Iris pigment epithelial cell (primary cell): ENCODE measurements around the gene TP53AIP1.
"Not testable (repeated sequence)": the region's sequence is repeated elsewhere in the genome, so short reads cannot be mapped to it uniquely, and the experiment has no call there.

Experiments
- DNase-seq: peaks from one replicate; pipeline ENCODE4 v3.0.0-alpha.2; 2011; ENCODE audit warnings: low read depth

TP53AIP1 gene

GRCh38 chr11:128925250-128925600 lies 17.4 kb downstream of the TP53AIP1 start:
- DNase-seq: no peak

DNA sequence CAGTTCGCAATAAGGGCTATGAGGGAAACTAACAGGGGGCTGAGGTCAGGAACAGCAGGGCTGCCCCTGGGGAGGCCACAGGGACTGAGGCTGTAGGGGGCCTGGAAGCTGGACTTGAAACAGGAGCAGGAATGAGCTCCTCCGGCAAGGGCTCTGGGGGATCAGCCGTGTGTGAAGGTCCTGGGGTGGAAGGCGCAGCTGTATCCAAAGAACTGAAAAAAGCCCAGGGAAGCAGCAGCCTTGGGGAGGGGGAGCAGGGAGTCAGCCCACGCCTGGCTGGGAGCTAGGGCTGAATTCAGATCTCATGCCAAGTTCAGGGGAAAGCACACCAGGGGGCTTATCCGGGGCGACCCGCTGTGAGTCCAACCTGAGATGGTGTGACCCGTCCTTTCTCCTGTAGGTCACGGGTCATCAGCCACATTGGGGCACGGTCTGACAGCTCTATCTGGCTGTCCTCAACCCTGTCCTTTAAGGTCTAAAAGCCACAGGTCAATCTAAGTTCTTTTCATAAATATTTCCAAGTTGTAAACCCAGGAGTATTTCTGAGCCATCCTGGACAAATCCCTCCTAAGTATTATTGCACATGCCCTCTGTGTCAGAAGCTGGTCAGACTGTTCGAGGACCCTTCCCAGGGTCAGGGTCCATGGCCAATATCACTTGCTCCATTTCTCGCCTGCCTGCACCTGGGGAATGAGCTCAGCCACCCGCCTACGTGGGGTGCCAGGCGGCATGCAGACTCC lies 18.0 kb downstream of the TP53AIP1 start:
- no peak for DNase-seq

DNA sequence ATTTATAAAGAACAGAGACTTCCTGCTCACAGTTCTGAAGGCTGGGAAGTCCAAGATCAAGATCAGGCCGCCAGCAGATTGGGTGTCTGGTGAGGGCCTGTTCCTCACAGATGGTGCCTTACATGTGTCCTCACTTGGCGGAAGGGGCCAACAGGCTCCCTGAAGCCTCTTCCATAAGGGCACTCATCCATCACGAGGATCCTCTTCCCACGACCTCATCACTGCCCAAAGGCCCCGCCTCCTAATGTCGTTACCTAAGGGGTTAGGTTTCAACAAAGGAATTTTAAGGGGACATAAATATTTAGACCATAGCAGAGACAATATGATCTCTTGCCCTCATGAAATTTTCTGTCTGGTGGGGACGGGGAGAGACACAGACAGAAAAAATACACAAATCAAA lies 18.6 kb downstream of the TP53AIP1 start:
- DNase-seq: no peak

DNA sequence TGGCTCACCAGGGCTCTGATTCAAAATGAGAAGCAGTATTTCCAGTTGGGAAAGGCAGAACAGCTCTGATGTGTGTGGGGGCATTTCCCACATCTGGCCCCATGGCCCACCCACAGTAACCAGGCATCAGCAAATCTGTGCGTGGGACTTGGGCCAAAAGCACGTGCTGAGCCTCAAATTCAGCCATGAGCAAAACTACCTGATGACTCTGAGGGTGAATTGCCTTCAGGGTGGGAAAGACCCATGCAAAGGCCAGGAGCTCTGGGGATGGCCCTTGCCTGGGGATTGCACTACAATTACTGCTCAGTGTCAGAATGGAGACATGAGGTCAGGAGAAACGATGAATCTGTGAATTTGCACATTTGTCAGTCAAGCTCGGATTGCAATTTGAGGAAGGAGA lies 20.9 kb downstream of the TP53AIP1 start:
- no peak for DNase-seq

DNA sequence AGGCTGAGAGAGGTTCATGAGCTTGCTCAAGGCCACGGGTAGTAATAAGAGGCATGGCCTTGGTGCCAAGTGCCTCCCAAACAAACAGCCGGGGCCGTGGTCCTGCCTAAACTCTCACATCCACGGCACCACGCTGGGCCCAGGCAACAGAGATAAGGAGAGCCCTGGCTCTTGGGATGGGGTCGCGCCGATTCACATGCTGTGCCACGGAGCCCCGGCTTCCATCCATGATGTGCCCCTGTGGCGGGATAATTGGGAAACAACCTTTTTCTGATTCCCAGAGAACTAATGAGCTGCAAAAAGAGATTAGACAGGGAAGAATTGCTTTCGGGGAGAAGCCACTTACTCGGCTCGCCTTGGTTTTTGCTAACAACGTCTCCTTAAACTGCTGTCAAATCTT lies 22.0 kb downstream of the TP53AIP1 start:
- DNase-seq: no peak

- not testable (repeated sequence) for DNase-seq
Observed at GRCh38 chr11:128919635-128920034, 23.0 kb downstream of the TP53AIP1 start.

GRCh38 chr11:128919216-128919615 lies 23.5 kb downstream of the TP53AIP1 start:
- no peak for DNase-seq

- DNase-seq: no peak
Observed at GRCh38 chr11:128917144-128917724, 25.4 kb downstream of the TP53AIP1 start.

DNA sequence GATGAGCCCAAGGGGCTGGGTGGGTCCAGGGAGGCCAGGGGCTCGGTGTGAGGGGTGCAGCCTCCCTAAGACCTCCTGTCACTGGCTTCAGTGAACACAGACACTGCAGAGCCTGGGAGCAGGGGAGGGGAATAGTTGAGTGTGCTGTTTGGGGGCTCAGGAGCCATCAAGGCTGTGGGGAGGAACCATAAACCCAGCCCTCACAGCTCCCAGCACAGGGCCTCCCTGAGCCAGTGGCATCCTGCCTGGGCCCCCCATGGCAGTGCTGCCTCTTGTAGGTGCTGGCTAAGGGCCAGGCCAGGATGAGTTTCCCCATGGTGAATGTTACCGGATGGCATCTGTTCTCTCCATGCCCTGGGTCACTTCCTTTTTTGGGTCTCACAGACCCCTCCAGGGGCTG lies 26.0 kb downstream of the TP53AIP1 start:
- DNase-seq: no peak

DNA sequence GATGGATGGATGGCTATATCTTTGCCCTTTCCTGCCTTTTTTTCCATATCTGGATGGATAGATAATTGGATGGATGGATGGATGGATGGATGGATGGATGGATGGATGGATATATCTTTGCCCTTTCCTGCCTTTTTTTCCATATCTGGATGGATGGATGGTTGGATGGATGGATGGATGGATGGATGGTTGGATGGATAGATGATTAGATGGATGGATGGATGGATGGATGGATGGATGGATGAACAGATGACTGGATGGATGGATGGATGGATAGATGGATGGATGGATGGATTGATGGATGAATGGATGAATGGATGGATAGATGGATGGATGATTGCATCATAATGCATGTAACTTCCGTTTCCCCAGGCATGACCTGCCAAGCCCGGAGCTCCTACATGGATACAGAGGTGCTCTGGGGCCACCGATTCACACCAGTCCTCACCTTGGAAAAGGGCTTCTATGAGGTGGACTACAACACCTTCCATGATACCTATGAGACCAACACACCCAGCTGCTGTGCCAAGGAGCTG lies 26.6 kb downstream of the TP53AIP1 start:
- DNase-seq: no peak

- no peak for DNase-seq
Observed at GRCh38 chr11:128915149-128915521, 27.5 kb downstream of the TP53AIP1 start.

- no peak for DNase-seq
Observed at GRCh38 chr11:128914216-128915148, 28.2 kb downstream of the TP53AIP1 start.

DNA sequence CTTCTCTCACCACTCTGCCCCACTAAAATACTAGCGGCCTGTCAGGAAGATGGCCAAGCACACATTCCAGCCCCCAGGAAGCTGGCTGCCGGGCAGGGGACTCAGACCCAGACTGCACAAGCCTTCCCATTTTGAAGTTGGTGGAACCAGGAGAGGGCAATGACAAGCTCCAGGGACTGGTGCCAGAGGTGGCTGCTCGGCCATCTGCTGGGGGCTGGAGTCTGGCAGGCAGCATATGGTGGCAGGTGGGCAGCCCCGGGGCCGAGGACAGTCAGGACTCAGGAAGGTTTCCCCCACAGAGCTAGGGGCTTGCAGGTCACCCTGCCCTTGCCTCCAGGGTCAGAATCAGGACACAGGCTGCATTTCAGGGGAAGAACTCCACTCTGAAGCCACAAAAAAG lies 28.9 kb downstream of the TP53AIP1 start:
- DNase-seq: no peak

DNA sequence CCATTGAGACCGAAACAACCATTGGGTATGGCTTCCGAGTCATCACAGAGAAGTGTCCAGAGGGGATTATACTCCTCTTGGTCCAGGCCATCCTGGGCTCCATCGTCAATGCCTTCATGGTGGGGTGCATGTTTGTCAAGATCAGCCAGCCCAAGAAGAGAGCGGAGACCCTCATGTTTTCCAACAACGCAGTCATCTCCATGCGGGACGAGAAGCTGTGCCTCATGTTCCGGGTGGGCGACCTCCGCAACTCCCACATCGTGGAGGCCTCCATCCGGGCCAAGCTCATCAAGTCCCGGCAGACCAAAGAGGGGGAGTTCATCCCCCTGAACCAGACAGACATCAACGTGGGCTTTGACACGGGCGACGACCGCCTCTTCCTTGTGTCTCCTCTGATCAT lies 31.0 kb downstream of the TP53AIP1 start:
- DNase-seq: no peak

DNA sequence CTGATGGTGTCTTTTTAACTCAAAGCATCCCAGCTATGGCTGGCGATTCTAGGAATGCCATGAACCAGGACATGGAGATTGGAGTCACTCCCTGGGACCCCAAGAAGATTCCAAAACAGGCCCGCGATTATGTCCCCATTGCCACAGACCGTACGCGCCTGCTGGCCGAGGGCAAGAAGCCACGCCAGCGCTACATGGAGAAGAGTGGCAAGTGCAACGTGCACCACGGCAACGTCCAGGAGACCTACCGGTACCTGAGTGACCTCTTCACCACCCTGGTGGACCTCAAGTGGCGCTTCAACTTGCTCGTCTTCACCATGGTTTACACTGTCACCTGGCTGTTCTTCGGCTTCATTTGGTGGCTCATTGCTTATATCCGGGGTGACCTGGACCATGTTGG lies 31.4 kb downstream of the TP53AIP1 start:
- DNase-seq: no peak

GRCh38 chr11:128910576-128910975 lies 32.1 kb downstream of the TP53AIP1 start:
- no peak for DNase-seq

DNA sequence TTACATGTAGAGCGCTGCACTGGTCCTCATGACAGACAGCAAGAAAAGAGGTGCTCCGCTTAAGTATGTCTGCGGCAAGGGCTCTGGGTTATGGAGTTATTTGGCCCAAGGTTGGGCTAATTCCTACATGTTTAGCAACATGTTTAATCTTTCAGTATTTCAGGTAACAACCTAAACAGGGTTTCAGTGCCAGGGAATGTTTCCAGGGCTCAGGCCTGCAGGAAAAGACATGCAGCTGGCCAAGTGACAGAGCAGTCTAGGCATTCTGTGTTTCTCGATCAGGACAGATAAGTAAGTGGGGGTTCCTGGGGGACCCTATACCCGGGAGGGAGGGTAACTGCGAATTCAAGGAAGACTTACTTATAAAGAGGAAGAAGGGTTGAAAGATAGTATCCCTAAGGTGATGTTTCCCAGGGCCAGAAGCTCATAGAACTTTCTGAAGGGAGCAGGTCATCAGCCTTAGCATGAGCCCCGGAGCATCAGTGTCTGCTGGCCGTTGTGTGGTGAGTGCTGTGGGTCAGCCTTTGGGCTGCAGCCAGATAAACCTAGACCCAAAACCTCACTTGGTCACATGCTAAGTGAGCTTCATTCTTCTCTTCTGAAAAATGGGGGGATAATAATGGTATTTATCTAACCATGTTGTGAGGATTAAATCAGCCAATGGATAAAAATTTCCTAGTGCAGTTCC lies 33.1 kb downstream of the TP53AIP1 start:
- no peak for DNase-seq

DNA sequence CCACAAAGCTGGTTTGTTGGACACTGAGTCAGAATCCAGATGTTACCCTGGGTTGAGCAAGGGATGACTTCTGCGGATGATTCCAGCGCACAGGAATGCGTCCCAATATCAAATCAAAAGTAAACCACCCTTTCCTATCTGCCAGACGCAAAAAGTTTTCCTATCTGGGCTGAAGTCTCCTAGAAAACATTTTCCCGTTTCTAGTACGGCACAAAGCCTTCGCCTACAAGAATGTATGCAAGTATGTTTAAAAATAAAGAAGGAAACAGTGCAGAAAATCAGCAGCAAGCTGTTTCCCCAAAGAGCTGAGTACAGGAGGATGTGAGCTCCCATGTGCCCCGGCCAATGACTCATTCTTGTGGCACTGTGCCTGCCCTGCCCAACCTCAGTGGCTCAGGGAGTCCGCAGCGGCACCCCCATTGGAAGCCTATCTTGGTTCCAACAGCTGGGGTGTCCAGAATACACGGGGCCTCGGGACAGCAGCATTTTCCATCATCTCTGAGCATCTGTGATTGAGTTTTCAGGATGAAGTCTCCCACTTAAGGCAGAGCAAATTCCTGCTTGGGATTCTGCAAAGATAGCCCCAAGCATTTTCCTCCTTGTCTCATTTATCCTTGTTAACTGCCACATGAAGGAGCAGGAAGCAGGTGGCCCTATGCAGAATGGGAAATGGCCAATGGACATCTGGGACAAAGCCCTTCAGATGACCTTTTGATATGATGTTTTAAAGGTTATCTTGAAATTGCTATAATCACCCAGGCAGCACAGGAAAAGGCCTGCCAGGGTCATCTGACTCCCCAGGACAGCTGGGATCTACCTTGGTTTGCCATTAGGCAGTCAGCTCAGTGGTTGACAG lies 34.1 kb downstream of the TP53AIP1 start:
- peak; percentile 50 for DNase-seq

- DNase-seq: no peak
Observed at GRCh38 chr11:128907585-128907984, 35.1 kb downstream of the TP53AIP1 start.

DNA sequence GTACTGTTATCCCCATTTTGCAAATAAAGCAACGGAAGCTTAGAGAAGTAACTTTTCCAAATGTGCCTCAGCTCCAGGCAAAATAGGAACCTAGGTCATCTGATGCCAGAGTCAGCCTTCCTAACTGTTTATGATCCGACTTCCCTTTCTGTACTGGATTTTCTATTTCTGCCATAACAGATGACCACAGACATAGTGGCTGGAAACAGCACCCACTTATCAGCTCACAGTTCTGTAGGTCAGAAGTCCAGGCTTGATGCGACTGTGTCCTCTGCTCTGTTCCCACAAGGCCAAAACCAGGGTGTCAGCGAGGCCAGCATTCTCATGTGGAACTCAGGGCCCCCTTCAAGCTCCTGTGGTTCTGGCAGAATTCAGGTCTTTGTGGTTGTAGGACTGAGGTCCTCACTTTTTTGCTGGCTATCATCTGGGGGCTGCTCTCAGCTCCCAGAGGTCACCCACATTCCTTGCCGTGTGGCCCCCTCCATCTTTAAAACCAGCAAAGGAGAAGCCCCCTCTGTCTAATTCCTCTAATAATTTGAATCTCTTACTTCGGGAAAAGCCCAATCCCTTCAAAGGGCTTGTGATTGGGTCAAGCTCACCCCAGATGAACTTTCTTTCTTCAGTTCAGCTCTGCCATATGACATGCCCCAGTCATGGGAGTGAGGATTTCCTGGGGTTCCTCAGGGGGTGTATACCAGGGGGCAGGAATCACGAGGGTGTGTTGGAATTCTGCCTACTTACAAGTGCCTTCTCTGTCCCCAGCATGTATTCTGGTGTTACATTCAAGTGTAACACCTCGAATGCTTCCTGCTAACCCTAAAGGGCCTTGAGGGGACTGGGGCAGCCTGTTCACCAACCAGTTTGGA lies 36.3 kb downstream of the TP53AIP1 start:
- DNase-seq: no peak
